ENCODE results near the gene PPP2R5C.
A peak's percentile ranks its signal among the peaks of the same experiment; 100 is the strongest.

Gene PPP2R5C

DNA sequence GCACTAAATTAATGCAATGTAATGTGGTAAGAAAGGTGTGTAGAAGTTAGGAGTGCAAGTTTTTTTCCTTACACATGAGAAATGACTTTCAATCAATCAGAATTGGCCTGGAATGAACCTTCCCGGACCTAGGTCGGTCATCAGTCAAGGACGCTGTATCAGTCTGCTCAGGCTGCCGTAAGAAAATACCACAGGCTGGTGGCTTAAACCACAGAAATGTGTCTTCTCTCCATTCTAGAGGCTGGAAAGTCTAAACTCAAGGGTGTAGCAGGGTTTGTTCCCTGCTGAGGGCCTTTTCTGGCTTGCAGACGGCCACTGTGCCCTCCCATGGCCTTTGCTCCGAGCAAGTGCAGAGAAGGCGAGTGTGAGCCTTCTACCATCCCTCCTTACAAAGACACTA lies 116.3 kb downstream of the PPP2R5C start:
- H3K27me3 ChIP-seq (ENCODE audit: insufficient read depth, low read depth): no peaks in the 10 kb centered on the region
- no peak overlapping the region for H3K4me3 ChIP-seq (IDR thresholded peaks at IDR 0.05; ENCODE audit: insufficient read depth, low read depth, low read length)
- peak overlapping the region; percentile 86 for H3K27ac ChIP-seq
- no peaks in the 10 kb centered on the region for H3K36me3 ChIP-seq (ENCODE audit: insufficient read depth)
- H3K4me2 ChIP-seq: peak overlapping the region; percentile 99
- H2AFZ ChIP-seq (ENCODE audit: low read depth): no peak overlapping the region
- no peaks in the 10 kb centered on the region for H4K20me1 ChIP-seq (ENCODE audit: insufficient read depth)
- H3K9ac ChIP-seq: peak overlapping the region; percentile 43; the same call in 1 of the 2 replicates
- H3K4me1 ChIP-seq (ENCODE audit: low read depth, poor library complexity, severe bottlenecking): peaks cover 75% of the 10 kb centered on the region
- H3K79me2 ChIP-seq (ENCODE audit: insufficient read depth, low read depth): peaks cover 63% of the 10 kb centered on the region
- TF ChIP-seq, protein P1, sequence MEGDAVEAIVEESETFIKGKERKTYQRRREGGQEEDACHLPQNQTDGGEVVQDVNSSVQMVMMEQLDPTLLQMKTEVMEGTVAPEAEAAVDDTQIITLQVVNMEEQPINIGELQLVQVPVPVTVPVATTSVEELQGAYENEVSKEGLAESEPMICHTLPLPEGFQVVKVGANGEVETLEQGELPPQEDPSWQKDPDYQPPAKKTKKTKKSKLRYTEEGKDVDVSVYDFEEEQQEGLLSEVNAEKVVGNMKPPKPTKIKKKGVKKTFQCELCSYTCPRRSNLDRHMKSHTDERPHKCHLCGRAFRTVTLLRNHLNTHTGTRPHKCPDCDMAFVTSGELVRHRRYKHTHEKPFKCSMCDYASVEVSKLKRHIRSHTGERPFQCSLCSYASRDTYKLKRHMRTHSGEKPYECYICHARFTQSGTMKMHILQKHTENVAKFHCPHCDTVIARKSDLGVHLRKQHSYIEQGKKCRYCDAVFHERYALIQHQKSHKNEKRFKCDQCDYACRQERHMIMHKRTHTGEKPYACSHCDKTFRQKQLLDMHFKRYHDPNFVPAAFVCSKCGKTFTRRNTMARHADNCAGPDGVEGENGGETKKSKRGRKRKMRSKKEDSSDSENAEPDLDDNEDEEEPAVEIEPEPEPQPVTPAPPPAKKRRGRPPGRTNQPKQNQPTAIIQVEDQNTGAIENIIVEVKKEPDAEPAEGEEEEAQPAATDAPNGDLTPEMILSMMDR (conservative IDR thresholded peaks at IDR 0.05; ENCODE audit: low read depth, low read length): no peak

DNA sequence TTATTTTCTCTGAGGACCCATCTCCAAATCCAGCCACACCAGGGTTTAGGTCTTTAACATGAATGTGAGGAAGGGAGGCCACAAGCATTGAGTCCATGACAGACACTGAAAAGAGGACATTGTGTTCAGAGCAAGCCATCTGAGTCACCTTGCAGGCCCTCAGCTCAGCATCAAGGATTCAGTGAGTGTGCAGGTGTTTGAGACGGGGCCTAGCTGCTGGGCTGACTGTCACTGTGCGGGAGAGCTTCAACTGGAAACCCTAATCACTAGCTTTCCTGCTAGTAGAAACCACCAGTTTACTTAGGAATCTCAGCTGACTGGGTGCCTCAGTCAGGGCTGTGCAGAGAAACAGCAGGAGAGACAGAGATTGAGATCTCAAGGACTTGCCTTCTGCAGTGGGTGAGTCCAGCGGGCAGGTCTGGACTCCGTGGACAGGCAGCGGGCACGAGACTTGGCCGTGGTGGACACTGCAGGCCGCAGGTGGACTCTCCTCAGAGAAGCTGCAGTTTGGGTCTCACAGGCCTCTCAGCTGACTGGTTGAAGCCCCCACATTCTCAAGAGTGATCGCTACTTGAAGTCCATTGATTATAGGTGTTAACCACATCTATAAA lies 116.8 kb downstream of the PPP2R5C start:
- Histone ChIP-seq H3K4me1 (ENCODE audit: low read depth, poor library complexity, severe bottlenecking) (peaks cover 69% of the 10 kb centered on the region), H2AFZ (ENCODE audit: low read depth) (no peak overlapping the region), H3K9ac (peak overlapping the region; percentile 43; the same call in 1 of the 2 replicates), H3K4me2 (peak overlapping the region; percentile 99), H3K4me3 (IDR thresholded peaks at IDR 0.05; ENCODE audit: insufficient read depth, low read depth, low read length) (no peak overlapping the region), H3K79me2 (ENCODE audit: insufficient read depth, low read depth) (peaks cover 58% of the 10 kb centered on the region), H3K27ac (peak overlapping the region; percentile 86), H3K27me3 (ENCODE audit: insufficient read depth, low read depth) (no peaks in the 10 kb centered on the region), H4K20me1 (ENCODE audit: insufficient read depth) (no peaks in the 10 kb centered on the region), H3K36me3 (ENCODE audit: insufficient read depth) (no peaks in the 10 kb centered on the region)
- TF ChIP-seq, protein P1 (conservative IDR thresholded peaks at IDR 0.05; ENCODE audit: low read depth, low read length): no peak

DNA sequence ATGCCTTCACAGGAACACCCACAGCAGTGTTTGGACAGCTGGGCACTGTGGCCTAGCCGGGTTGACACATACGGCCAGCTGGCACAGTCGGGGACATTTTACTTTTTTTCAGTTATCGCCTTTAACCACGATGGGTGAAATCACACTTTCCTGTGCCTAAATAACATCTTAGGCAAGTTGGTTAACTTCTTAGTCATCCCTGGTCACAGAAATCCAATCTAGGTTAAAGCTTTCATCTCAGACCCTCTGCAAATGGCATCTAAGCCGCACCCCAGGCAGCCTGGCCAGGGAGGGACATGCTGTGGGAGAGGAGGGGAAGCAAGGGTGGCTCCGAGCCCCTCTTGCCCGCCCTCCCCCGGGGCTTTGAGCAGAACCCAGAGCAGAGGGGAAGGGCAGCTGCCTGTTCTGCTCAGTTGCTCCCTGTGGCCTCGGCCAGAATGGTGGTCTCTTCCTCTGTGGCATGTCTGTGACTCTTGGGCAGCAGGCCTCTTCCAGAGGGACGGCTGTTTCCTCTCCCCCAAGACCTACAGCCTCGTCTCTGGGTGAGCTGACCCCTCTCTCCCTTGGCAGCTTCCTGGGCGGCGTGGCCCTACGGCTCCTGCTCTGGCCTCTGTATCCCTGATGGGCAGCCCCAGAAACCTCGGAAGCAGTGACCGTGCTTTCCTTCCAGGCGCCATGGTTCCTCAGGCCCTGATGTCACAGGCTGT lies 117.5 kb downstream of the PPP2R5C start:
- no peaks in the 10 kb centered on the region for H3K36me3 ChIP-seq (ENCODE audit: insufficient read depth)
- TF ChIP-seq, protein P1 (conservative IDR thresholded peaks at IDR 0.05; ENCODE audit: low read depth, low read length): no peak
- H3K27me3 ChIP-seq (ENCODE audit: insufficient read depth, low read depth): no peaks in the 10 kb centered on the region
- peak overlapping the region; percentile 86 for H3K27ac ChIP-seq
- H2AFZ ChIP-seq (ENCODE audit: low read depth): no peak overlapping the region
- H3K9ac ChIP-seq: peak overlapping the region; percentile 43; the same call in 1 of the 2 replicates
- H3K79me2 ChIP-seq (ENCODE audit: insufficient read depth, low read depth): peaks cover 51% of the 10 kb centered on the region
- H4K20me1 ChIP-seq (ENCODE audit: insufficient read depth): no peaks in the 10 kb centered on the region
- peak overlapping the region; percentile 99 for H3K4me2 ChIP-seq
- peaks cover 63% of the 10 kb centered on the region for H3K4me1 ChIP-seq (ENCODE audit: low read depth, poor library complexity, severe bottlenecking)
- no peak overlapping the region for H3K4me3 ChIP-seq (IDR thresholded peaks at IDR 0.05; ENCODE audit: insufficient read depth, low read depth, low read length)

DNA sequence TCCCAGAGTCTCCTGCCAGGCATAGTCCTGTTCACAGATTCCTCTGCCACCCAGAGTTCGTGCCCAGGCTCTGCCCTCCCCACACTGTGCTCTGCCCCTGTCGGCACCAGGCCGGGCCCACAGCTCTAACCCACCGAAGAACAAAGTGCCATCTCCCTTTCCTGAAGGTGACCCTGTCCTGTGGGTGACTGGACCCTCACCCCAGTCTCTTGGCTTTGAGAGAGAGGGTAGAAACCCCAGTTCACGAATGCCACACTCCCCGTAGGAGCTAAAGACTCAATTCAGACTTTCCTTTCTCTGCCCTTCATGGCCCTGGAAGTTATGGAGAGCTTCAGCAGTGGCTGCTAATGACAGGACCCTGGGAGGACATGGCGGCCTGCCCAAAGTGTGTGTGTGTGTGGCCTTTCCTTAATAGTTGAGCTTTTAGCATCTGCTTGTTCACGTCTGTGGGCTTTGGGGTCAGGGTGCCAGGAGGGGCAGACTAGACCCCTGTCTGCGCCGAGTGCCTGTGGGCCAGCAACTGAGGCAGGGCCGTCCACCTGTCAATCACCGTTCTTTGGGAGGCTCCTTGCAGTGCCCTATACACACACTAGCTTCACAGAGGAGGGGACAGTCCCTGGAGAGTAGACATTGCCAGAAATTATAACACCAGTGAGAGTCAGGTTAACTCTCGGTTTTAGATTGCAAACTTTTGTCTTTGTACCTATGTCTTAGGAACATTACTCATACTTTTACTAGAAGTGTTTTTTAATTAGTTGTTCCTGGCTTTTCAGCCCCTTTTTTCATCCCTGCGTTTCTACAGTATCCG lies 118.2 kb downstream of the PPP2R5C start:
- no peaks in the 10 kb centered on the region for H4K20me1 ChIP-seq (ENCODE audit: insufficient read depth)
- H2AFZ ChIP-seq (ENCODE audit: low read depth): no peak overlapping the region
- H3K36me3 ChIP-seq (ENCODE audit: insufficient read depth): no peaks in the 10 kb centered on the region
- peaks cover 55% of the 10 kb centered on the region for H3K4me1 ChIP-seq (ENCODE audit: low read depth, poor library complexity, severe bottlenecking)
- H3K27me3 ChIP-seq (ENCODE audit: insufficient read depth, low read depth): no peaks in the 10 kb centered on the region
- peak overlapping the region; percentile 43; the same call in 1 of the 2 replicates for H3K9ac ChIP-seq
- peaks cover 44% of the 10 kb centered on the region for H3K79me2 ChIP-seq (ENCODE audit: insufficient read depth, low read depth)
- TF ChIP-seq, protein P1 (conservative IDR thresholded peaks at IDR 0.05; ENCODE audit: low read depth, low read length): no peak
- peak overlapping the region; percentile 99; the same call in 1 of the 2 replicates for H3K4me2 ChIP-seq
- peak overlapping the region; percentile 86 for H3K27ac ChIP-seq
- no peak overlapping the region for H3K4me3 ChIP-seq (IDR thresholded peaks at IDR 0.05; ENCODE audit: insufficient read depth, low read depth, low read length)
